ENCODE measurements around the gene TENM3. TPM values are rescaled to one million over a fixed set of nuclear protein-coding genes. Genes with fewer than 3 reads are reported as not detected.

The TENM3 gene
- total and polyA plus RNA-seq, 2 of the 8 experiments (the other 6 are each of a cell fraction or from before 2014, with no cell fraction given) = 36.9 to 69.3 TPM

DNA sequence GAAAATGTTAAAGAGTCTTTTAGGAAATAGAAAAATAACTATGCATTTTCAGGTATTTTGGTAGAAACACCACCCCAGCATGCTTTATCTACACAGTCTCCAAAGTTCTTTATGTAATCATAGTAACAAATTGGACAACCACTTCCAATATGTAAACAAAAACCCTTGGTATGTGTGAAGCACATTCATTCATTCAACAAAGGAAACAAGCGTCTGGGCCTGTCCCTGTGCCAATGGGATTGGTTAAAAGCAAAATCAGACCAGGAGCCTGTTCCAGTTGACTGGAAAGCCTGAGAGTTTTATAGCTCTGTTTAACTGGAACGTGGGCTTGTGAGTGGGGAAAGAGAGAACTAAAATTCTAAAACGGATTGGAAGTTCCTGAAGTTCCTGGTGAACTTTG, 41.3 kb upstream of the TENM3 start:
- CTCF ChIA-PET (ENCODE audit: partially characterized antibody) = no interaction called here
- Histone ChIP-seq H3K27ac (ENCODE audit: low read depth, low read length) (no peak overlapping the region), H3K18ac (ENCODE audit: extremely low read depth, low read length) (no peak overlapping the region), H3K27me3 (replicated peaks in 1 of 4; ENCODE audit: control insufficient read depth in 3 of 4, extremely low read depth in 1 of 4, insufficient read depth in 3 of 4, low read length in 3 of 4) (no peaks in the 10 kb centered on the region), H3K9me3 (ENCODE audit: insufficient read depth in 2 of 2, low read depth in 1 of 2, low read length in 1 of 2) (no peaks in the 10 kb centered on the region), H3K79me1 (ENCODE audit: low read depth, low read length) (no peaks in the 10 kb centered on the region; the same call in 1 of the 2 replicates), H3K23me2 (ENCODE audit: low read depth, low read length) (no peaks in the 10 kb centered on the region), H3K14ac (ENCODE audit: insufficient read length) (no peak overlapping the region), H3K79me2 (ENCODE audit: control insufficient read depth in 1 of 2, insufficient read depth in 2 of 2, low read length in 2 of 2) (peaks cover 0 to 5% of the 10 kb centered on the region in 2 experiments; a peak in 1 of 4 replicates), H2BK120ac (replicated peaks; ENCODE audit: low read depth, low read length) (no peak overlapping the region), H3K36me3 (ENCODE audit: control insufficient read depth in 2 of 4, insufficient read depth in 4 of 4, low read length in 3 of 4) (no peaks in the 10 kb centered on the region), H2AK5ac (ENCODE audit: low read depth, low read length) (no peak overlapping the region), H4K8ac (ENCODE audit: extremely low read depth, insufficient read depth, low read length) (no peak overlapping the region), H3K56ac (replicated peaks; ENCODE audit: insufficient read length, low read depth, low read length) (no peak overlapping the region), H3K4me3 (ENCODE audit: extremely low read depth in 1 of 4, insufficient read depth in 2 of 4, low read depth in 3 of 4, low read length in 4 of 4) (no peak overlapping the region), H4K20me1 (replicated peaks in 1 of 2; ENCODE audit: control insufficient read depth in 1 of 2, insufficient read depth in 2 of 2, low read length in 2 of 2) (no peaks in the 10 kb centered on the region), H2BK15ac (ENCODE audit: low read length) (no peak overlapping the region), H3K4ac (replicated peaks; ENCODE audit: insufficient read length, low read depth, low read length) (no peak overlapping the region), H3K4me1 (replicated peaks in 1 of 4; ENCODE audit: control insufficient read depth in 3 of 4, insufficient read depth in 4 of 4, low read length in 3 of 4) (peaks cover 0 to 12% (median 4%) of the 10 kb centered on the region in 4 experiments; a peak in 4 of 7 replicates), H3K4me2 (ENCODE audit: insufficient read depth in 1 of 2, low read depth in 2 of 2, low read length in 2 of 2) (no peak overlapping the region), H2AFZ (ENCODE audit: low read length) (no peak overlapping the region), H3K9ac (replicated peaks in 1 of 4; ENCODE audit: extremely low read depth in 1 of 4, low read depth in 3 of 4, low read length in 3 of 4) (no peak overlapping the region), H3K23ac (ENCODE audit: insufficient read length) (no peak overlapping the region), H4K91ac (replicated peaks; ENCODE audit: insufficient read length, low read length) (no peak overlapping the region), H2BK5ac (ENCODE audit: low read depth, low read length) (no peak overlapping the region), H2BK12ac (ENCODE audit: low read depth, low read length) (no peak overlapping the region), H4K5ac (ENCODE audit: insufficient read length, low read depth, low read length) (no peak overlapping the region), H2BK20ac (ENCODE audit: low read length) (no peak overlapping the region)
- WGBS, 2 experiments (ENCODE audit: extremely low coverage in 1 of 2, insufficient coverage in 1 of 2, insufficient read length in 1 of 2, insufficient replicate concordance in 2 of 2, low coverage in 1 of 2, low lambda C conversion rate in 2 of 2, missing lambda C conversion rate in 1 of 2) = 86% methylated on average over 3 of the region's 3 CpGs; no CpG with 5 or more reads in 1 of the 2 experiments
- DNase-seq (ENCODE audit: low read depth in 1 of 2, low spot score in 2 of 2) (no peak), FAIRE-seq (no peak)
- POLR2A ChIA-PET (ENCODE audit: partially characterized antibody) = no interaction called here
- TF ChIP-seq, protein P1, sequence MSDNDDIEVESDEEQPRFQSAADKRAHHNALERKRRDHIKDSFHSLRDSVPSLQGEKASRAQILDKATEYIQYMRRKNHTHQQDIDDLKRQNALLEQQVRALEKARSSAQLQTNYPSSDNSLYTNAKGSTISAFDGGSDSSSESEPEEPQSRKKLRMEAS (IDR thresholded peaks at IDR 0.05) = no peak
- no peak for TF ChIP-seq RFX5 (IDR thresholded peaks at IDR 0.05; ENCODE audit: borderline replicate concordance, low read depth, low read length)
- no peak for TF ChIP-seq BRCA1 (IDR thresholded peaks at IDR 0.05; ENCODE audit: low read depth, low read length)
- TF ChIP-seq SUZ12 (IDR thresholded peaks at IDR 0.05; ENCODE audit: low read length) = no peak
- TF ChIP-seq, protein P2, sequence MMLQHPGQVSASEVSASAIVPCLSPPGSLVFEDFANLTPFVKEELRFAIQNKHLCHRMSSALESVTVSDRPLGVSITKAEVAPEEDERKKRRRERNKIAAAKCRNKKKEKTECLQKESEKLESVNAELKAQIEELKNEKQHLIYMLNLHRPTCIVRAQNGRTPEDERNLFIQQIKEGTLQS (IDR thresholded peaks at IDR 0.05; ENCODE audit: insufficient read depth, low read depth, low read length) = no peak
- no peak for TF ChIP-seq RNF2 (IDR thresholded peaks at IDR 0.05; ENCODE audit: borderline replicate concordance, low read depth, low read length, missing control alignments, poor library complexity, severe bottlenecking)
- no peak for TF ChIP-seq TAF1 (IDR thresholded peaks at IDR 0.05; ENCODE audit: low read depth, low read length)
- no peak for TF ChIP-seq JUN (IDR thresholded peaks at IDR 0.05; ENCODE audit: low read depth, low read length)
- no peak for TF ChIP-seq RAD21 (IDR thresholded peaks at IDR 0.05 in 1 of 2, conservative IDR thresholded peaks at IDR 0.05 in 1 of 2; ENCODE audit: low read depth in 2 of 2, low read length in 2 of 2)
- no peak for TF ChIP-seq KDM5A (IDR thresholded peaks at IDR 0.05; ENCODE audit: low read length)
- TF ChIP-seq SRF (IDR thresholded peaks at IDR 0.05; ENCODE audit: low read depth, low read length) = no peak
- no peak for TF ChIP-seq PHF8 (conservative IDR thresholded peaks at IDR 0.05; ENCODE audit: low read depth, low read length)
- no peak for TF ChIP-seq TBP (IDR thresholded peaks at IDR 0.05; ENCODE audit: low read depth, low read length)
